PC-3 (cell line): Measurements from ENCODE around the gene CHKB.

ENCODE experiments used
- EZH2 ChIP-seq: fragments of 300-600 bp; sonication (generic); IDR thresholded peaks from one replicate; pipeline ENCODE4 v1.6.1; 2017; ENCODE audit warnings: antibody characterized with exemption, mild to moderate bottlenecking, low read length; ENCODE audit not compliant: unreplicated experiment
- TF ChIP-seq, protein P1 (sequence below): fragments of 300-600 bp; sonication (generic); conservative IDR thresholded peaks from 2 replicates; pipeline ENCODE4 v1.5.1; 2017; ENCODE audit warnings: antibody characterized with exemption, low read depth, mild to moderate bottlenecking, low read length

DNA sequence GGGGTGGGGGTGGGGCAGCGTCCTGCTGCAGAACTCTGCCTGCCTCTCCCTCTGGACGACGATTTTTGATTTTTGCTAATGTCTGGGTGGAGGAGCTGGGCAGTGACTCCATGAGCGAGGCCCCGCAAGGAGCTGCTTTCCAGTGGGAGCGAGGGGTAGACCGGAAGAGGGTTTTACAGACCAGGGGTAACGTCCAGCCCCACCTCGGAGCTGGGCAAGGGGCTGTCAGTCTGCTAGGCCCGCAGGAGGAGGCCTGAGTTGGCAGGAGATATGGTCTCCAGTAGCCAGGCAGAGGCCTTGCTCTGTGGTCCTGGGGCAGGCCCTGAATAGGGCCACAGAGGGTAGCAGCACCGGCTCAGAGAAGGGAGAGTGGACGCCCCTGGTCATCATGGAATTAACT is 26.9 kb upstream of the CHKB start:
- TF ChIP-seq, protein P1, sequence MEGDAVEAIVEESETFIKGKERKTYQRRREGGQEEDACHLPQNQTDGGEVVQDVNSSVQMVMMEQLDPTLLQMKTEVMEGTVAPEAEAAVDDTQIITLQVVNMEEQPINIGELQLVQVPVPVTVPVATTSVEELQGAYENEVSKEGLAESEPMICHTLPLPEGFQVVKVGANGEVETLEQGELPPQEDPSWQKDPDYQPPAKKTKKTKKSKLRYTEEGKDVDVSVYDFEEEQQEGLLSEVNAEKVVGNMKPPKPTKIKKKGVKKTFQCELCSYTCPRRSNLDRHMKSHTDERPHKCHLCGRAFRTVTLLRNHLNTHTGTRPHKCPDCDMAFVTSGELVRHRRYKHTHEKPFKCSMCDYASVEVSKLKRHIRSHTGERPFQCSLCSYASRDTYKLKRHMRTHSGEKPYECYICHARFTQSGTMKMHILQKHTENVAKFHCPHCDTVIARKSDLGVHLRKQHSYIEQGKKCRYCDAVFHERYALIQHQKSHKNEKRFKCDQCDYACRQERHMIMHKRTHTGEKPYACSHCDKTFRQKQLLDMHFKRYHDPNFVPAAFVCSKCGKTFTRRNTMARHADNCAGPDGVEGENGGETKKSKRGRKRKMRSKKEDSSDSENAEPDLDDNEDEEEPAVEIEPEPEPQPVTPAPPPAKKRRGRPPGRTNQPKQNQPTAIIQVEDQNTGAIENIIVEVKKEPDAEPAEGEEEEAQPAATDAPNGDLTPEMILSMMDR: no peak
- TF ChIP-seq EZH2: no peak
